Breast epithelium (tissue), 3 donors: ENCODE data around the gene ZNF611.

ENCODE experiments used
- POLR2AphosphoS5 ChIP-seq, 3 donors: sonication (generic); formaldehyde crosslinking; IDR thresholded peaks; one replicate each; pipeline ENCODE4 v1.6.1; 2017; ENCODE audit warnings: antibody characterized with exemption in 3 of 3
- TF ChIP-seq, protein P1 (sequence below), 3 donors: fragments of 450-650 bp; IDR thresholded peaks; one replicate each; pipeline ENCODE4 v1.5.1; 2016 to 2017; ENCODE audit warnings: antibody characterized with exemption in 3 of 3, mild to moderate bottlenecking in 3 of 3, moderate library complexity in 3 of 3

DNA sequence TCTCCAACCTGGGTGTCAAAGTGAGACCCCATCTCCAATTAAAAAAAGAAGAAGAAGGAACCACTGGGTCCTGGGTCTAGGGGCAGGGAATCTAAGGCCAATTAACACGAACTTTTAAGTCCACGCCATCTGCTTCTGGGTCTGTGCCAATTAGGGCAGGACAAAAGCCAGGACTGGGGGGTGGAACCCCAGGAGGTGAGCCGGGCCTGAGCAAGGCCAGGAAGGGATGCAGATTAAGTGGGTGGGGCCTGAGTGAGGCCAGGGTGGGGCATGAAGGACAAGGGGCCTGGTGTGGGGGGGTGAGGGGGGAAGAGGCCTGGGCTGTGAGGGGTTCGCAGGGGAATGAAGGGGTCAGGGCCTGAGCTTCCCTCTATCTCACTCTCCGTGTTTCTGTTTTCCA lies 70.4 kb downstream of the ZNF611 start:
- no peak for TF ChIP-seq POLR2AphosphoS5 (IDR thresholded peaks at IDR 0.05)
- TF ChIP-seq, protein P1, sequence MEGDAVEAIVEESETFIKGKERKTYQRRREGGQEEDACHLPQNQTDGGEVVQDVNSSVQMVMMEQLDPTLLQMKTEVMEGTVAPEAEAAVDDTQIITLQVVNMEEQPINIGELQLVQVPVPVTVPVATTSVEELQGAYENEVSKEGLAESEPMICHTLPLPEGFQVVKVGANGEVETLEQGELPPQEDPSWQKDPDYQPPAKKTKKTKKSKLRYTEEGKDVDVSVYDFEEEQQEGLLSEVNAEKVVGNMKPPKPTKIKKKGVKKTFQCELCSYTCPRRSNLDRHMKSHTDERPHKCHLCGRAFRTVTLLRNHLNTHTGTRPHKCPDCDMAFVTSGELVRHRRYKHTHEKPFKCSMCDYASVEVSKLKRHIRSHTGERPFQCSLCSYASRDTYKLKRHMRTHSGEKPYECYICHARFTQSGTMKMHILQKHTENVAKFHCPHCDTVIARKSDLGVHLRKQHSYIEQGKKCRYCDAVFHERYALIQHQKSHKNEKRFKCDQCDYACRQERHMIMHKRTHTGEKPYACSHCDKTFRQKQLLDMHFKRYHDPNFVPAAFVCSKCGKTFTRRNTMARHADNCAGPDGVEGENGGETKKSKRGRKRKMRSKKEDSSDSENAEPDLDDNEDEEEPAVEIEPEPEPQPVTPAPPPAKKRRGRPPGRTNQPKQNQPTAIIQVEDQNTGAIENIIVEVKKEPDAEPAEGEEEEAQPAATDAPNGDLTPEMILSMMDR (IDR thresholded peaks at IDR 0.05), result no peak
